H9 (cell line): ENCODE results near the gene FCRL6. TPM values are rescaled to one million over a fixed set of nuclear protein-coding genes. Genes with fewer than 3 reads are reported as not detected.

Experiments
- DNase-seq: peaks from one replicate; pipeline ENCODE4 v3.0.0-alpha.2; 2017
- H2AFZ ChIP-seq: one replicate; pipeline ENCODE4 v1.6.1; 2013; ENCODE audit warnings: mild to moderate bottlenecking, low read length, control low read depth, moderate library complexity
- H2AK5ac ChIP-seq: 2 replicates; pipeline ENCODE4 v1.6.1; 2013; ENCODE audit warnings: low read length, control low read depth, mixed read lengths; ENCODE audit not compliant: insufficient read length
- H2BK120ac ChIP-seq: one replicate; pipeline ENCODE4 v1.6.1; 2013; ENCODE audit warnings: low read depth, mild to moderate bottlenecking, low read length, control low read depth, inconsistent platforms; ENCODE audit not compliant: poor library complexity, severe bottlenecking
- H2BK12ac ChIP-seq: 2 replicates; pipeline ENCODE4 v1.6.1; 2013; ENCODE audit warnings: low read length, control low read depth, mixed read lengths, low read depth; ENCODE audit not compliant: insufficient read length
- H2BK15ac ChIP-seq: 2 replicates; pipeline ENCODE4 v1.6.1; 2013; ENCODE audit warnings: low read depth, low read length, control low read depth
- H2BK20ac ChIP-seq: one replicate; pipeline ENCODE4 v1.6.1; 2013; ENCODE audit warnings: low read depth, mild to moderate bottlenecking, low read length, control low read depth, inconsistent platforms; ENCODE audit not compliant: poor library complexity, severe bottlenecking
- H2BK5ac ChIP-seq: 2 replicates; pipeline ENCODE4 v1.6.1; 2013; ENCODE audit warnings: low read length, control low read depth, mixed read lengths; ENCODE audit not compliant: insufficient read length
- H3K14ac ChIP-seq: 2 replicates; pipeline ENCODE4 v1.6.1; 2013; ENCODE audit warnings: low read length, control low read depth; ENCODE audit not compliant: insufficient read depth
- H3K18ac ChIP-seq: 2 replicates; pipeline ENCODE4 v1.6.1; 2013; ENCODE audit warnings: low read depth, mild to moderate bottlenecking, mixed read lengths, low read length, control low read depth; ENCODE audit not compliant: insufficient read length
- H3K23ac ChIP-seq: 2 replicates; pipeline ENCODE4 v1.6.1; 2013; ENCODE audit warnings: low read length, control low read depth, mixed read lengths, low read depth; ENCODE audit not compliant: insufficient read length
- H3K23me2 ChIP-seq: 2 replicates; pipeline ENCODE4 v1.6.1; 2013; ENCODE audit warnings: low read depth, mild to moderate bottlenecking, mixed read lengths, low read length, control low read depth; ENCODE audit not compliant: insufficient read length, poor library complexity, severe bottlenecking
- H3K27ac ChIP-seq: 2 replicates; pipeline ENCODE4 v1.5.1; 2013; ENCODE audit warnings: low read length, control low read depth, mixed read lengths, low read depth; ENCODE audit not compliant: insufficient read length
- H3K27me3 ChIP-seq: 2 replicates; pipeline ENCODE4 v1.6.1; 2013; ENCODE audit warnings: low read length, control low read depth, inconsistent platforms; ENCODE audit not compliant: insufficient read depth
- H3K4ac ChIP-seq: 2 replicates; pipeline ENCODE4 v1.6.1; 2013; ENCODE audit warnings: low read depth, mild to moderate bottlenecking, control low read depth, inconsistent platforms, low read length, moderate library complexity
- H3K4me1 ChIP-seq: 2 replicates; pipeline ENCODE4 v1.6.1; 2013; ENCODE audit warnings: low read length, control low read depth, inconsistent platforms; ENCODE audit not compliant: insufficient read depth
- H3K4me2 ChIP-seq: 2 replicates; pipeline ENCODE4 v1.6.1; 2013; ENCODE audit warnings: low read length, control low read depth, mixed read lengths; ENCODE audit not compliant: insufficient read length, insufficient read depth
- H3K56ac ChIP-seq: 2 replicates; pipeline ENCODE4 v1.6.1; 2013; ENCODE audit warnings: low read depth, mild to moderate bottlenecking, mixed read lengths, low read length, control low read depth; ENCODE audit not compliant: insufficient read length
- H3K79me1 ChIP-seq: 2 replicates; pipeline ENCODE4 v1.6.1; 2013; ENCODE audit warnings: low read depth, mild to moderate bottlenecking, moderate library complexity, low read length, control low read depth, inconsistent platforms; ENCODE audit not compliant: insufficient read depth, poor library complexity, severe bottlenecking
- H3K79me2 ChIP-seq: 2 replicates; pipeline ENCODE4 v1.6.1; 2013; ENCODE audit warnings: low read length, control low read depth, inconsistent platforms; ENCODE audit not compliant: insufficient read depth
- H3K9ac ChIP-seq: 2 replicates; pipeline ENCODE4 v1.6.1; 2013; ENCODE audit warnings: low read length, control low read depth, mixed read lengths; ENCODE audit not compliant: insufficient read length; ENCODE audit errors: extremely low read depth
- H3K9me3 ChIP-seq: one replicate; pipeline ENCODE4 v1.6.1; 2013; ENCODE audit warnings: low read depth, low read length, inconsistent platforms; ENCODE audit not compliant: control insufficient read depth
- H3T11ph ChIP-seq: one replicate; pipeline ENCODE4 v1.6.1; 2013; ENCODE audit warnings: mild to moderate bottlenecking, low read length, control low read depth, inconsistent platforms
- H4K20me1 ChIP-seq: one replicate; pipeline ENCODE4 v1.6.1; 2013; ENCODE audit not compliant: control insufficient read depth, insufficient read length, insufficient read depth
- H4K5ac ChIP-seq: 2 replicates; pipeline ENCODE4 v1.6.1; 2013; ENCODE audit warnings: low read depth, mild to moderate bottlenecking, mixed read lengths, low read length, control low read depth; ENCODE audit not compliant: insufficient read length
- H4K8ac ChIP-seq: replicated peaks from 2 replicates; pipeline ENCODE4 v1.6.1; 2013; ENCODE audit warnings: low read length, control low read depth, mixed read lengths, low read depth; ENCODE audit not compliant: insufficient read length
- H4K91ac ChIP-seq: 2 replicates; pipeline ENCODE4 v1.6.1; 2013; ENCODE audit warnings: low read depth, mild to moderate bottlenecking, moderate library complexity, mixed read lengths, low read length, control low read depth; ENCODE audit not compliant: insufficient read length
- H3K27ac Mint-ChIP-seq, 3 experiments: 2 replicates in 2 of 3; 3 replicates in 1 of 3; pipeline ENCODE4 v1.8.0; 2020 to 2021; ENCODE audit warnings: mixed read lengths in 3 of 3, mild to moderate bottlenecking in 1 of 3, moderate library complexity in 1 of 3
- H3K27me3 Mint-ChIP-seq: 2 replicates; pipeline ENCODE4 v1.8.0; 2021; ENCODE audit warnings: low read depth, mild to moderate bottlenecking, moderate library complexity, mixed read lengths
- H3K36me3 Mint-ChIP-seq, 3 experiments: 2 replicates in 2 of 3; 3 replicates in 1 of 3; pipeline ENCODE4 v1.8.0; 2020 to 2021; ENCODE audit warnings: low read depth in 3 of 3, mixed read lengths in 3 of 3; ENCODE audit not compliant: insufficient read depth in 1 of 3
- H3K4me1 Mint-ChIP-seq, 2 experiments: 2 replicates each; pipeline ENCODE4 v1.8.0; 2020; ENCODE audit warnings: mixed read lengths in 2 of 2
- H3K4me3 Mint-ChIP-seq, 2 experiments: 2 replicates in 1 of 2; 3 replicates in 1 of 2; pipeline ENCODE4 v1.8.0; 2020 to 2021; ENCODE audit warnings: mild to moderate bottlenecking in 2 of 2, mixed read lengths in 2 of 2, moderate library complexity in 1 of 2
- H3K9me3 Mint-ChIP-seq, 2 experiments: 2 replicates in 1 of 2; 3 replicates in 1 of 2; pipeline ENCODE4 v1.8.0; 2020; ENCODE audit warnings: mild to moderate bottlenecking in 2 of 2, mixed read lengths in 2 of 2, moderate library complexity in 1 of 2
- WGBS: extraction: QIAGEN DNeasy Blood & Tissue Kit; methylation state at CpG from one replicate; pipeline ENCODE4 v1.1.7; 2013; ENCODE audit warnings: missing lambda C conversion rate, low lambda C conversion rate, mixed read lengths; ENCODE audit not compliant: insufficient read length; ENCODE audit errors: extremely low coverage; 5-methylcytosine and 5-hydroxymethylcytosine counted together
- total RNA-seq: library from RNA; stranded (reverse); gene quantifications from 2 replicates; pipeline ENCODE4 v1.2.1, GENCODE V29; 2021
- TF ChIP-seq, protein P1 (sequence below): fragments of 200-600 bp; sonication (generic); conservative IDR thresholded peaks from 3 replicates; pipeline ENCODE4 v1.8.0; 2021; ENCODE audit warnings: antibody characterized with exemption, mild to moderate bottlenecking

FCRL6 gene
- total RNA-seq, 1 experiment from 2014 or later = not detected

DNA sequence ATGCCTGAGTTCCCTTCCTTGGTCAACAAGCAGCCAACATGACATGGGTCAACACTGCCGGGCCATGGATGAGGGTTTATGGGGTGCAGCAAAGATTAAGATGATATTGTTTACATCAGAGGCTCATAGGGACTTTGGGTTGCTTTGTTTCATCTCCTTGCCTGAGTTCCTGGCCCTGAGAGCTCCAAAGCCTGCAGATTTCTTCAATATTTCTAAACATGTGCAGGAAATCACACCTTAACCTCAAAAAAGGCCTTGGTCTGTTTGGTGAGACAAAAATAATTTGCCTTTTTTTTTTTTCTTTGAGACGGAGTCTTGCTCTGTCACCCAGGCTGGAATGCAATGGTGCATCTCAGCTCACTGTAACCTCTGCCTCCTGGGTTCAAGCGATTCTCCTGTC lies 25.4 kb downstream of the FCRL6 start:
- TF ChIP-seq, protein P1, sequence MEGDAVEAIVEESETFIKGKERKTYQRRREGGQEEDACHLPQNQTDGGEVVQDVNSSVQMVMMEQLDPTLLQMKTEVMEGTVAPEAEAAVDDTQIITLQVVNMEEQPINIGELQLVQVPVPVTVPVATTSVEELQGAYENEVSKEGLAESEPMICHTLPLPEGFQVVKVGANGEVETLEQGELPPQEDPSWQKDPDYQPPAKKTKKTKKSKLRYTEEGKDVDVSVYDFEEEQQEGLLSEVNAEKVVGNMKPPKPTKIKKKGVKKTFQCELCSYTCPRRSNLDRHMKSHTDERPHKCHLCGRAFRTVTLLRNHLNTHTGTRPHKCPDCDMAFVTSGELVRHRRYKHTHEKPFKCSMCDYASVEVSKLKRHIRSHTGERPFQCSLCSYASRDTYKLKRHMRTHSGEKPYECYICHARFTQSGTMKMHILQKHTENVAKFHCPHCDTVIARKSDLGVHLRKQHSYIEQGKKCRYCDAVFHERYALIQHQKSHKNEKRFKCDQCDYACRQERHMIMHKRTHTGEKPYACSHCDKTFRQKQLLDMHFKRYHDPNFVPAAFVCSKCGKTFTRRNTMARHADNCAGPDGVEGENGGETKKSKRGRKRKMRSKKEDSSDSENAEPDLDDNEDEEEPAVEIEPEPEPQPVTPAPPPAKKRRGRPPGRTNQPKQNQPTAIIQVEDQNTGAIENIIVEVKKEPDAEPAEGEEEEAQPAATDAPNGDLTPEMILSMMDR = no peak
- H2BK20ac ChIP-seq = no peak overlapping the region
- H3K9ac ChIP-seq = no peak overlapping the region
- no peaks in the 10 kb centered on the region for H3K23me2 ChIP-seq
- no peak for DNase-seq
- no peak overlapping the region for H3K4me3 Mint-ChIP-seq
- H3K27me3 ChIP-seq = no peaks in the 10 kb centered on the region
- H2AFZ ChIP-seq = no peak overlapping the region
- no peak overlapping the region for H3K27ac ChIP-seq
- no peak overlapping the region for H2AK5ac ChIP-seq
- no peak overlapping the region for H2BK120ac ChIP-seq
- no peak overlapping the region for H2BK12ac ChIP-seq
- H4K8ac ChIP-seq = no peak overlapping the region
- H3K79me2 ChIP-seq = no peaks in the 10 kb centered on the region
- no CpG with 5 or more reads among the region's 3 CpGs for WGBS
- H3K4ac ChIP-seq = no peak overlapping the region
- no peaks in the 10 kb centered on the region for H3K9me3 Mint-ChIP-seq
- H3K27me3 Mint-ChIP-seq = peaks cover 45% of the 10 kb centered on the region
- H3K27ac Mint-ChIP-seq = no peak overlapping the region
- H3K4me1 ChIP-seq = no peaks in the 10 kb centered on the region
- H3K79me1 ChIP-seq = no peaks in the 10 kb centered on the region
- no peak overlapping the region for H3K4me2 ChIP-seq
- no peak overlapping the region for H2BK15ac ChIP-seq
- no peak overlapping the region for H3K14ac ChIP-seq
- H3K36me3 Mint-ChIP-seq = no peaks in the 10 kb centered on the region
- H3K18ac ChIP-seq = no peak overlapping the region
- no peak overlapping the region for H3K56ac ChIP-seq
- H3K4me1 Mint-ChIP-seq = peaks cover 24 to 29% of the 10 kb centered on the region in 2 experiments
- no peak overlapping the region for H3K23ac ChIP-seq
- no peak overlapping the region for H3T11ph ChIP-seq
- no peak overlapping the region for H4K5ac ChIP-seq
- H3K9me3 ChIP-seq = no peaks in the 10 kb centered on the region
- no peaks in the 10 kb centered on the region for H4K20me1 ChIP-seq
- no peak overlapping the region for H4K91ac ChIP-seq
- H2BK5ac ChIP-seq = no peak overlapping the region
